IPS DF 6.9 (cell line): ENCODE measurements around the gene NTRK3.

Experiments used
- DNase-seq: peaks from one replicate; pipeline ENCODE4 v3.0.0-alpha.2; 2013; ENCODE audit warnings: low read depth, low spot score
- H3K27ac ChIP-seq: one replicate; pipeline ENCODE4 v1.5.1; 2013; ENCODE audit warnings: low read length, control low read depth
- H3K27me3 ChIP-seq: 2 replicates; pipeline ENCODE4 v1.6.1; 2013; ENCODE audit warnings: mild to moderate bottlenecking, low read length; ENCODE audit not compliant: control insufficient read depth, insufficient read depth
- H3K36me3 ChIP-seq: 2 replicates; pipeline ENCODE4 v1.6.1; 2013; ENCODE audit warnings: low read length; ENCODE audit not compliant: control insufficient read depth, insufficient read depth
- H3K4me1 ChIP-seq: 2 replicates; pipeline ENCODE4 v1.6.1; 2013; ENCODE audit warnings: low read length; ENCODE audit not compliant: control insufficient read depth, insufficient read depth
- H3K4me3 ChIP-seq: 2 replicates; pipeline ENCODE4 v1.5.1; 2013; ENCODE audit warnings: mild to moderate bottlenecking, low read length
- H3K9me3 ChIP-seq: 2 replicates; pipeline ENCODE4 v1.6.1; 2013; ENCODE audit warnings: low read length, inconsistent platforms; ENCODE audit not compliant: control insufficient read depth, insufficient read depth
- WGBS: extraction: QIAGEN DNeasy Blood & Tissue Kit; methylation state at CpG from one replicate; pipeline ENCODE4 v1.1.7; 2013; ENCODE audit warnings: mixed read lengths, missing lambda C conversion rate; ENCODE audit not compliant: insufficient read length, insufficient coverage; 5-methylcytosine and 5-hydroxymethylcytosine counted together

Gene NTRK3

GRCh38 chr15:87976552-87976951, 280.0 kb downstream of the NTRK3 start:
- DNase-seq: no peak
- no peaks in the 10 kb centered on the region for H3K27me3 ChIP-seq
- H3K9me3 ChIP-seq: no peaks in the 10 kb centered on the region
- no peaks in the 10 kb centered on the region for H3K4me1 ChIP-seq
- no peak overlapping the region for H3K27ac ChIP-seq
- H3K4me3 ChIP-seq: no peak overlapping the region
- WGBS: no CpG with 5 or more reads among the region's 3 CpGs
- no peaks in the 10 kb centered on the region for H3K36me3 ChIP-seq

GRCh38 chr15:87973501-87974215, 282.9 kb downstream of the NTRK3 start:
- no peak overlapping the region for H3K27ac ChIP-seq
- no peaks in the 10 kb centered on the region for H3K9me3 ChIP-seq
- no peak for DNase-seq
- no peaks in the 10 kb centered on the region for H3K36me3 ChIP-seq
- no peaks in the 10 kb centered on the region for H3K27me3 ChIP-seq
- WGBS: no CpG with 5 or more reads among the region's 13 CpGs
- no peak overlapping the region for H3K4me3 ChIP-seq
- no peaks in the 10 kb centered on the region for H3K4me1 ChIP-seq

GRCh38 chr15:87971076-87971475, 285.5 kb downstream of the NTRK3 start:
- DNase-seq: no peak
- no peaks in the 10 kb centered on the region for H3K36me3 ChIP-seq
- no peaks in the 10 kb centered on the region for H3K27me3 ChIP-seq
- H3K4me1 ChIP-seq: no peaks in the 10 kb centered on the region
- H3K9me3 ChIP-seq: no peaks in the 10 kb centered on the region
- no peak overlapping the region for H3K27ac ChIP-seq
- no peak overlapping the region for H3K4me3 ChIP-seq
- WGBS: no CpG with 5 or more reads among the region's 3 CpGs

- no peaks in the 10 kb centered on the region for H3K9me3 ChIP-seq
- DNase-seq: no peak
- no CpG with 5 or more reads among the region's 2 CpGs for WGBS
- no peaks in the 10 kb centered on the region for H3K4me1 ChIP-seq
- H3K27me3 ChIP-seq: no peaks in the 10 kb centered on the region
- H3K4me3 ChIP-seq: no peak overlapping the region
- H3K36me3 ChIP-seq: no peaks in the 10 kb centered on the region
- no peak overlapping the region for H3K27ac ChIP-seq
Measured at GRCh38 chr15:87967951-87968350, 288.6 kb downstream of the NTRK3 start.

GRCh38 chr15:87965304-87965703, 291.2 kb downstream of the NTRK3 start:
- Histone ChIP-seq H3K4me1 (no peaks in the 10 kb centered on the region), H3K9me3 (no peaks in the 10 kb centered on the region), H3K27ac (no peak overlapping the region), H3K36me3 (no peaks in the 10 kb centered on the region), H3K4me3 (no peak overlapping the region), H3K27me3 (no peaks in the 10 kb centered on the region)
- no peak for DNase-seq
- WGBS: no CpG with 5 or more reads among the region's 5 CpGs

- WGBS: no CpG with 5 or more reads among the region's 4 CpGs
- Histone ChIP-seq H3K27ac (no peak overlapping the region), H3K4me1 (no peaks in the 10 kb centered on the region), H3K9me3 (no peaks in the 10 kb centered on the region), H3K27me3 (no peaks in the 10 kb centered on the region), H3K36me3 (no peaks in the 10 kb centered on the region), H3K4me3 (no peak overlapping the region)
- DNase-seq: no peak
Measured at GRCh38 chr15:87962428-87962827, 294.1 kb downstream of the NTRK3 start.

GRCh38 chr15:87961851-87962420, 294.6 kb downstream of the NTRK3 start:
- Histone ChIP-seq H3K9me3 (no peaks in the 10 kb centered on the region), H3K4me1 (no peaks in the 10 kb centered on the region), H3K27me3 (no peaks in the 10 kb centered on the region), H3K4me3 (no peak overlapping the region), H3K27ac (no peak overlapping the region), H3K36me3 (no peaks in the 10 kb centered on the region)
- DNase-seq: no peak
- no CpG with 5 or more reads among the region's 2 CpGs for WGBS

- H3K4me3 ChIP-seq: no peak overlapping the region
- no CpG with 5 or more reads among the region's 4 CpGs for WGBS
- no peaks in the 10 kb centered on the region for H3K9me3 ChIP-seq
- no peaks in the 10 kb centered on the region for H3K4me1 ChIP-seq
- H3K27me3 ChIP-seq: no peaks in the 10 kb centered on the region
- DNase-seq: no peak
- no peaks in the 10 kb centered on the region for H3K36me3 ChIP-seq
- H3K27ac ChIP-seq: no peak overlapping the region
Measured at GRCh38 chr15:87959662-87960061, 296.9 kb downstream of the NTRK3 start.

- H3K4me3 ChIP-seq: no peak overlapping the region
- no peaks in the 10 kb centered on the region for H3K4me1 ChIP-seq
- H3K27ac ChIP-seq: no peak overlapping the region
- no peak for DNase-seq
- H3K36me3 ChIP-seq: no peaks in the 10 kb centered on the region
- H3K9me3 ChIP-seq: no peaks in the 10 kb centered on the region
- WGBS: no CpG with 5 or more reads among the region's 11 CpGs
- no peaks in the 10 kb centered on the region for H3K27me3 ChIP-seq
Measured at GRCh38 chr15:87959080-87959479, 297.5 kb downstream of the NTRK3 start.

GRCh38 chr15:87955284-87955909, 301.1 kb downstream of the NTRK3 start:
- Histone ChIP-seq H3K4me1 (no peaks in the 10 kb centered on the region), H3K27ac (no peak overlapping the region), H3K36me3 (no peaks in the 10 kb centered on the region), H3K27me3 (no peaks in the 10 kb centered on the region), H3K4me3 (no peak overlapping the region), H3K9me3 (no peaks in the 10 kb centered on the region)
- WGBS: no CpG with 5 or more reads among the region's 10 CpGs
- no peak for DNase-seq
